ENCODE measurements around the gene SPATS1. TPM values are rescaled to one million over a fixed set of nuclear protein-coding genes. Genes with fewer than 3 reads are reported as not detected.

The SPATS1 gene
- total RNA-seq, 1 experiment from 2014 or later = not detected

GRCh38 chr6:44353336-44353735 lies 10.9 kb downstream of the SPATS1 start (continued):
- TF ChIP-seq ATF6 (CRISPR knock-in tag; IDR thresholded peaks at IDR 0.05) (no peak), PRRX2 (CRISPR knock-in tag; IDR thresholded peaks at IDR 0.05) (no peak), MLX (CRISPR knock-in tag; IDR thresholded peaks at IDR 0.05) (no peak), ATF3 (CRISPR knock-in tag; conservative IDR thresholded peaks at IDR 0.05) (no peak), JAZF1 (CRISPR knock-in tag; IDR thresholded peaks at IDR 0.05) (no peak), HMGXB4 (CRISPR knock-in tag; IDR thresholded peaks at IDR 0.05) (no peak), E2F1 (CRISPR knock-in tag; IDR thresholded peaks at IDR 0.05) (no peak), TEAD1 (CRISPR knock-in tag; IDR thresholded peaks at IDR 0.05) (no peak)

- no peak overlapping the region for H3K27ac Mint-ChIP-seq
- no peak for DNase-seq (ENCODE audit: low spot score)
Observed at GRCh38 chr6:44355640-44356039, 13.2 kb downstream of the SPATS1 start.

More at GRCh38 chr6:44355640-44356039, 13.2 kb downstream of the SPATS1 start:
- ChIA-PET CTCF (no interaction called here), POLR2A (no interaction called here)
- Mint-ChIP-seq H3K4me3 (no peak overlapping the region), H3K36me3 (no peaks in the 10 kb centered on the region), H3K9me3 (peaks cover 6% of the 10 kb centered on the region; the same call in 1 of the 2 replicates), H3K4me1 (peaks cover 1% of the 10 kb centered on the region), H3K27me3 (ENCODE audit: low read depth) (peaks cover 12% of the 10 kb centered on the region)
- no peak for TF ChIP-seq MLX (CRISPR knock-in tag; IDR thresholded peaks at IDR 0.05)
- no peak for TF ChIP-seq MXD4 (CRISPR knock-in tag; IDR thresholded peaks at IDR 0.05; ENCODE audit: borderline replicate concordance)
- TF ChIP-seq PRDM15 (CRISPR knock-in tag; IDR thresholded peaks at IDR 0.05) = peak; percentile 59; the same call in 1 of the 2 replicates
- TF ChIP-seq FOXK1 (CRISPR knock-in tag; IDR thresholded peaks at IDR 0.05) = no peak
- ATAC-seq = no peak
